Loucy (cell line): ENCODE results near the gene EPB42.

Experiments
- H2AFZ ChIP-seq: fragments of 200-600 bp; sonication (generic); 2 replicates; pipeline ENCODE4 v1.6.0; 2016; ENCODE audit warnings: antibody characterized with exemption, mild to moderate bottlenecking, low read length, moderate library complexity
- H3F3A ChIP-seq: fragments of 200-600 bp; 2 replicates; pipeline ENCODE4 v1.6.0; 2016; ENCODE audit warnings: antibody characterized with exemption, low read depth, mild to moderate bottlenecking
- H3K27me3 ChIP-seq: fragments of 200-600 bp; sonication (generic); 2 replicates; pipeline ENCODE4 v1.6.1; 2014; ENCODE audit warnings: low read length, mild to moderate bottlenecking; ENCODE audit not compliant: insufficient read depth, poor library complexity, severe bottlenecking
- H3K36me3 ChIP-seq: fragments of 200-600 bp; sonication (generic); 2 replicates; pipeline ENCODE4 v1.6.1; 2016; ENCODE audit warnings: low read length; ENCODE audit not compliant: insufficient read depth
- H3K4me1 ChIP-seq: fragments of 200-600 bp; sonication (generic); 2 replicates; pipeline ENCODE4 v1.5.1; 2014; ENCODE audit warnings: low read length, mild to moderate bottlenecking; ENCODE audit not compliant: insufficient read depth, poor library complexity, severe bottlenecking
- H3K4me2 ChIP-seq: fragments of 200-600 bp; sonication (generic); 2 replicates; pipeline ENCODE4 v1.6.0; 2014; ENCODE audit warnings: antibody characterized with exemption, low read length, low read depth, mild to moderate bottlenecking; ENCODE audit not compliant: poor library complexity, severe bottlenecking
- H3K4me3 ChIP-seq: fragments of 200-600 bp; sonication (generic); 2 replicates; pipeline ENCODE4 v1.5.1; 2014; ENCODE audit warnings: low read length, mild to moderate bottlenecking, mixed read lengths; ENCODE audit not compliant: poor library complexity, severe bottlenecking
- H3K79me2 ChIP-seq: fragments of 200-600 bp; sonication (generic); 2 replicates; pipeline ENCODE4 v1.6.1; 2014; ENCODE audit warnings: low read length; ENCODE audit not compliant: insufficient read depth
- H3K9ac ChIP-seq: fragments of 200-600 bp; sonication (generic); 2 replicates; pipeline ENCODE4 v1.6.0; 2014; ENCODE audit warnings: mild to moderate bottlenecking, low read depth, low read length, moderate library complexity; ENCODE audit not compliant: poor library complexity, severe bottlenecking
- H3K9me2 ChIP-seq: fragments of 200-600 bp; sonication (generic); replicated peaks from 2 replicates; pipeline ENCODE4 v1.6.1; 2016; ENCODE audit warnings: low read depth, low read length, mixed read lengths
- H3K9me3 ChIP-seq: fragments of 200-600 bp; sonication (generic); 2 replicates; pipeline ENCODE4 v1.6.1; 2014; ENCODE audit warnings: mild to moderate bottlenecking, antibody characterized with exemption, low read length, low read depth; ENCODE audit not compliant: insufficient read depth
- H4K20me1 ChIP-seq: fragments of 200-600 bp; sonication (generic); 2 replicates; pipeline ENCODE4 v1.6.0; 2014; ENCODE audit warnings: antibody characterized with exemption, low read length, mild to moderate bottlenecking; ENCODE audit not compliant: insufficient read depth, poor library complexity, severe bottlenecking
- CTCF ChIP-seq: fragments of 200-600 bp; sonication (generic); conservative IDR thresholded peaks from 2 replicates; pipeline ENCODE4 v1.5.1; 2014; ENCODE audit warnings: mild to moderate bottlenecking, antibody characterized with exemption, low read length
- EZH2phosphoT487 ChIP-seq: fragments of 200-600 bp; IDR thresholded peaks from 2 replicates; pipeline ENCODE4 v1.6.1; 2018; ENCODE audit warnings: antibody characterized with exemption, mild to moderate bottlenecking, moderate library complexity, borderline replicate concordance

EPB42 gene

GRCh38 chr15:43190178-43190577 lies 30.6 kb downstream of the EPB42 start:
- H3F3A ChIP-seq: no peaks in the 10 kb centered on the region
- H3K9me3 ChIP-seq: no peaks in the 10 kb centered on the region
- H4K20me1 ChIP-seq: peaks cover 19% of the 10 kb centered on the region
- H3K9ac ChIP-seq: no peak overlapping the region
- H3K27me3 ChIP-seq: no peaks in the 10 kb centered on the region
- no peak overlapping the region for H3K4me3 ChIP-seq
- no peak overlapping the region for H3K4me2 ChIP-seq
- TF ChIP-seq CTCF: no peak
- no peak for TF ChIP-seq EZH2phosphoT487
- no peak overlapping the region for H2AFZ ChIP-seq
- no peaks in the 10 kb centered on the region for H3K9me2 ChIP-seq
- peaks cover 25% of the 10 kb centered on the region for H3K79me2 ChIP-seq
- peaks cover 41% of the 10 kb centered on the region; the same call in 1 of the 2 replicates for H3K36me3 ChIP-seq
- H3K4me1 ChIP-seq: peaks cover 16% of the 10 kb centered on the region

GRCh38 chr15:43189296-43189695 lies 31.5 kb downstream of the EPB42 start:
- H3K4me3 ChIP-seq: no peak overlapping the region
- H4K20me1 ChIP-seq: peaks cover 19% of the 10 kb centered on the region
- no peak overlapping the region for H2AFZ ChIP-seq
- H3K4me1 ChIP-seq: peaks cover 16% of the 10 kb centered on the region
- H3K27me3 ChIP-seq: no peaks in the 10 kb centered on the region
- H3K4me2 ChIP-seq: no peak overlapping the region
- no peaks in the 10 kb centered on the region for H3F3A ChIP-seq
- no peak overlapping the region for H3K9ac ChIP-seq
- H3K36me3 ChIP-seq: peaks cover 34% of the 10 kb centered on the region; the same call in 1 of the 2 replicates
- no peaks in the 10 kb centered on the region for H3K9me3 ChIP-seq
- TF ChIP-seq CTCF: no peak
- H3K9me2 ChIP-seq: no peaks in the 10 kb centered on the region
- peaks cover 25% of the 10 kb centered on the region for H3K79me2 ChIP-seq

- H3K9ac ChIP-seq: no peak overlapping the region
- TF ChIP-seq EZH2phosphoT487: no peak
- TF ChIP-seq CTCF: peak; percentile 69
These were observed 33.2 kb downstream of the EPB42 start for GRCh38 chr15:43187544-43188155.

More at GRCh38 chr15:43187544-43188155, 33.2 kb downstream of the EPB42 start:
- Histone ChIP-seq H3K27me3 (no peaks in the 10 kb centered on the region), H3K4me2 (peak overlapping the region; percentile 87), H3K36me3 (peaks cover 30% of the 10 kb centered on the region; the same call in 1 of the 2 replicates), H3F3A (no peaks in the 10 kb centered on the region), H3K4me3 (peak overlapping the region; percentile 88), H4K20me1 (peaks cover 19% of the 10 kb centered on the region), H3K9me2 (no peaks in the 10 kb centered on the region), H3K9me3 (no peaks in the 10 kb centered on the region), H3K4me1 (peaks cover 16% of the 10 kb centered on the region), H2AFZ (no peak overlapping the region), H3K79me2 (peaks cover 25% of the 10 kb centered on the region)
